GM23338 (cell line): ENCODE measurements around the gene PHACTR1.

Experiments used
- CTCF ChIP-seq, 2 experiments: fragments of 200-600 bp in 1 of 2; sonication (generic) in 1 of 2; conservative IDR thresholded peaks; 2 replicates each; pipeline versions ENCODE4 v1.5.1 to v1.6.1; 2016 to 2017; ENCODE audit warnings: antibody characterized with exemption in 2 of 2, low read depth in 2 of 2, mild to moderate bottlenecking in 2 of 2, moderate library complexity in 1 of 2
- EZH2 ChIP-seq: fragments of 200-600 bp; sonication (generic); IDR thresholded peaks from one replicate; pipeline ENCODE4 v1.8.0; 2017; ENCODE audit warnings: antibody characterized with exemption, mild to moderate bottlenecking, low read depth; ENCODE audit not compliant: unreplicated experiment
- JUNB ChIP-seq: IDR thresholded peaks from one replicate; pipeline ENCODE4 v1.6.1; 2016; ENCODE audit warnings: antibody characterized with exemption; ENCODE audit not compliant: unreplicated experiment
- POLR2AphosphoS5 ChIP-seq: IDR thresholded peaks from 2 replicates; pipeline ENCODE4 v1.6.1; 2016; ENCODE audit warnings: antibody characterized with exemption, low read depth
- REST ChIP-seq: IDR thresholded peaks from one replicate; pipeline ENCODE4 v1.6.1; 2018; ENCODE audit warnings: antibody characterized with exemption; ENCODE audit not compliant: unreplicated experiment

GRCh38 chr6:12943549-12943948 is 227.0 kb downstream of the PHACTR1 start:
- TF ChIP-seq CTCF (conservative IDR thresholded peaks at IDR 0.05; ENCODE audit: low read depth in 2 of 2), result no peak
- TF ChIP-seq POLR2AphosphoS5, result no peak
- no peak for TF ChIP-seq EZH2
- no peak for TF ChIP-seq REST
- TF ChIP-seq JUNB, result no peak
